K562 (cell line): ENCODE data around the gene RBBP5. TPM values are rescaled to one million over a fixed set of nuclear protein-coding genes. Genes with fewer than 3 reads are reported as not detected.

Experiments used
- BCL6 ChIP-seq: fragments of 250-450 bp; sonication (Bioruptor Pico); IDR thresholded peaks from 2 replicates; pipeline ENCODE4 v1.4.0; 2020
- BHLHE40 ChIP-seq: IDR thresholded peaks from 2 replicates; pipeline ENCODE4 v1.6.1; 2011; ENCODE audit warnings: low read length, improper control_type of control experiment
- EP300 ChIP-seq: IDR thresholded peaks from 2 replicates; pipeline ENCODE4 v1.6.1; 2012; ENCODE audit warnings: low read length, improper control_type of control experiment
- FOXA1 ChIP-seq: fragments of 450-650 bp; IDR thresholded peaks from 2 replicates; pipeline ENCODE4 v1.6.1; 2016; ENCODE audit warnings: mild to moderate bottlenecking, borderline replicate concordance
- FOXJ2 ChIP-seq: fragments of 200-800 bp; sonication (Bioruptor generic); IDR thresholded peaks from 2 replicates; pipeline ENCODE4 v1.6.1; 2016; ENCODE audit warnings: missing genetic modification characterization, missing compliant biosample characterization
- FOXK2 ChIP-seq, 2 experiments: fragments of 450-650 bp; IDR thresholded peaks in 1 of 2; conservative IDR thresholded peaks in 1 of 2; 2 replicates each; pipeline ENCODE4 v1.6.1; 2016; ENCODE audit warnings: low read depth in 2 of 2, mild to moderate bottlenecking in 1 of 2
- KHSRP ChIP-seq: fragments of 450-650 bp; IDR thresholded peaks from 2 replicates; pipeline ENCODE4 v1.6.1; 2017
- NCOA6 ChIP-seq: fragments of 450-650 bp; IDR thresholded peaks from 2 replicates; pipeline ENCODE4 v1.6.1; 2017; ENCODE audit warnings: mild to moderate bottlenecking
- NR2C1 ChIP-seq, 2 experiments: fragments of 450-650 bp; IDR thresholded peaks; 2 replicates each; pipeline ENCODE4 v1.6.1; 2017; ENCODE audit warnings: mild to moderate bottlenecking in 2 of 2, antibody characterized with exemption in 1 of 2, inconsistent platforms in 1 of 2, missing compliant biosample characterization in 1 of 2, missing genetic modification characterization in 1 of 2
- NR4A1 ChIP-seq, 2 experiments: fragments of 250-450 bp in 1 of 2; fragments of 450-650 bp in 1 of 2; sonication (Bioruptor Pico) in 1 of 2; IDR thresholded peaks; 2 replicates each; pipeline versions ENCODE4 v1.4.0 to v1.6.1; 2016 to 2020; ENCODE audit warnings: mild to moderate bottlenecking in 2 of 2, missing compliant biosample characterization in 1 of 2, missing genetic modification characterization in 1 of 2, moderate library complexity in 1 of 2
- RBM14 ChIP-seq: fragments of 200-400 bp; formaldehyde crosslinking; IDR thresholded peaks from 2 replicates; pipeline ENCODE4 v1.6.1; 2018; ENCODE audit warnings: low read depth, mild to moderate bottlenecking, low read length, moderate library complexity, borderline replicate concordance; ENCODE audit not compliant: insufficient read depth
- TAF9B ChIP-seq: fragments of 450-650 bp; IDR thresholded peaks from 2 replicates; pipeline ENCODE4 v1.6.1; 2018; ENCODE audit warnings: mild to moderate bottlenecking; ENCODE audit not compliant: partially characterized antibody
- TCF3 ChIP-seq: sonication (generic); formaldehyde crosslinking; IDR thresholded peaks from 2 replicates; pipeline ENCODE4 v1.4.0; 2020; ENCODE audit warnings: mild to moderate bottlenecking, missing genetic modification reagents
- TCFL5 ChIP-seq: fragments of 250-450 bp; sonication (Bioruptor Pico); conservative IDR thresholded peaks from 2 replicates; pipeline ENCODE4 v1.6.1; 2021; ENCODE audit warnings: mild to moderate bottlenecking, moderate library complexity, matching md5 sums
- TRIM28 ChIP-seq: fragments of 450-650 bp; IDR thresholded peaks from 2 replicates; pipeline ENCODE4 v1.6.1; 2017
- ZNF124 ChIP-seq: sonication (generic); formaldehyde crosslinking; IDR thresholded peaks from 2 replicates; pipeline ENCODE4 v1.8.1; 2022; ENCODE audit warnings: missing genetic modification reagents
- ZNF140 ChIP-seq: fragments of 250-450 bp; sonication (Bioruptor Pico); IDR thresholded peaks from 2 replicates; pipeline ENCODE4 v1.8.0; 2021; ENCODE audit warnings: moderate library complexity, mild to moderate bottlenecking, inconsistent platforms
- ZNF184 ChIP-seq: sonication (generic); formaldehyde crosslinking; IDR thresholded peaks from 2 replicates; pipeline ENCODE4 v1.5.0; 2020; ENCODE audit warnings: missing genetic modification reagents
- ZNF24 ChIP-seq: fragments of 450-650 bp; IDR thresholded peaks from 2 replicates; pipeline ENCODE4 v1.6.1; 2016
- ZNF766 ChIP-seq: fragments of 200-800 bp; sonication (Bioruptor generic); conservative IDR thresholded peaks from 2 replicates; pipeline ENCODE4 v1.6.1; 2016; ENCODE audit warnings: missing genetic modification characterization, missing compliant biosample characterization
- polyA plus RNA-seq, 8 experiments: library from polyadenylated mRNA; depleted of rRNA in 4 of 8; stranded (reverse) in 5 of 8; unstranded in 3 of 8; fragments of >200 nt; fragmentation: Nextera tagmentation in 2 of 8; fragmentation: Illumina TruSeq in 1 of 8; extraction: Ambion mirVana in 2 of 8; extraction: Trizol in 1 of 8; gene quantifications; 2 replicates each; pipeline versions ENCODE4 v1.2.1 to v1.2.3, GENCODE V29; 2011 to 2014; ENCODE audit warnings: inconsistent platforms in 1 of 8, missing spikeins in 1 of 8
- total RNA-seq, 7 experiments: library from RNA; depleted of rRNA in 6 of 7; stranded (reverse); fragments of >200 nt in 6 of 7; fragmentation: Illumina TruSeq in 2 of 7; extraction: Trizol in 2 of 7; gene quantifications; 2 replicates each; pipeline versions ENCODE4 v1.2.1 to v1.2.3, GENCODE V29; 2011 to 2021; ENCODE audit warnings: low replicate concordance in 1 of 7
- TF ChIP-seq, protein P1 (sequence below): fragments of 450-650 bp; IDR thresholded peaks from 2 replicates; pipeline ENCODE4 v1.6.1; 2016; ENCODE audit warnings: antibody characterized with exemption
- TF ChIP-seq, protein P2 (sequence below): fragments of 250-450 bp; sonication (Bioruptor Pico); IDR thresholded peaks from 2 replicates; pipeline ENCODE4 v1.5.0; 2021
- TF ChIP-seq, protein P3 (sequence below): fragments of 450-650 bp; IDR thresholded peaks from 2 replicates; pipeline ENCODE4 v1.6.1; 2017; ENCODE audit warnings: mild to moderate bottlenecking, moderate library complexity
- TF ChIP-seq, protein P4 (sequence below): fragments of 450-650 bp; formaldehyde crosslinking; IDR thresholded peaks from 2 replicates; pipeline ENCODE4 v1.4.0; 2020; ENCODE audit warnings: mild to moderate bottlenecking

RBBP5 gene
- total and polyA plus RNA-seq, 9 of the 15 experiments (the other 6 are each of a cell fraction or from before 2014, with no cell fraction given) = 17.2 to 37.4 (median 28.4) TPM

DNA sequence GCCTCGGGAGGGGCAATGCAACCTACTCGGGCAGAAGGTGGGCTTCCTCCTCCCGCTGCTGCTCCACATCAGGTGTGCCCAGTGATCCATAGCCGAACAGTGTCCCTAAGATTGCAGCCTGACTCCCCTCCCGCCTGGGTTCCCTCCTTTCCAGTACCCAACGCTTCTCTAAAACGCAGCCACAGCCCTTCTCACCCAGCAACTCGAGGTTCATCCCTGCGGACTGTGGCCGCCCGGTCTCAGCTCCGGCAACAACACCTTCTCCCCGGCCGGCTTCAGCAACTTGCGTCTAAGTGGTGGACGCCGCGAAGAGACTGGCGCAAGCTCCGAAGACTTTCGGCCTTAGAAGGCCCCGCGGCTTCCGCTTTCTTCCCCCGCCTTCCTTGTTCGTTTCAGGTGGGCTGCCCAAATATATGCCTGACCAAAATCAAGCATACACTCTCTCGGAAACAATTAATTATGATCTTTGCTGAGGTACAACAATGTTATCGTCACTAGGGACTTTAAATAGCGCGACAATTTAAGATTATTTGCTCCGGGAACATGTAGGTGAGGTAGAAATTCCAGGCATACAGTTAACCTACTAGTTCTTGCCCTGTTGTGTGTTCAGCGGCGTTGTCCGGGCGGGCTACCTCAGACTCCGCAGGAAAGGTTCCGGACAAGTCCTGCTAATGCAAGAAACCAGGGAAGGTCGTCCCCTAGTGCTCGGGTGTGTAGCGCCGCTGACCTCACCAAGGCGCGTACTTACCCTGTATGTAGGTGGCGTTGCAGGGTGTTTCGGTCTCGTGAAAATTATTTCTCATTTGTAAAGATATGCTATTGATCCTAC is at the start of gene RBBP5 (continued):
- TF ChIP-seq, protein P1, sequence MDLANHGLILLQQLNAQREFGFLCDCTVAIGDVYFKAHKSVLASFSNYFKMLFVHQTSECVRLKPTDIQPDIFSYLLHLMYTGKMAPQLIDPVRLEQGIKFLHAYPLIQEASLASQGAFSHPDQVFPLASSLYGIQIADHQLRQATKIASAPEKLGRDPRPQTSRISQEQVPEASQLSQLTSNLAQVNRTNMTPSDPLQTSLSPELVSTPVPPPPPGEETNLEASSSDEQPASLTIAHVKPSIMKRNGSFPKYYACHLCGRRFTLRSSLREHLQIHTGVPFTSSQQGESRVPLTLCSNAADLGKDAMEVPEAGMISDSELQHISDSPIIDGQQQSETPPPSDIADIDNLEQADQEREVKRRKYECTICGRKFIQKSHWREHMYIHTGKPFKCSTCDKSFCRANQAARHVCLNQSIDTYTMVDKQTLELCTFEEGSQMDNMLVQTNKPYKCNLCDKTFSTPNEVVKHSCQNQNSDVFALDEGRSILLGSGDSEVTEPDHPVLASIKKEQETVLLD = peak; percentile 82; the same call in 1 of the 2 replicates
- TF ChIP-seq, protein P2, sequence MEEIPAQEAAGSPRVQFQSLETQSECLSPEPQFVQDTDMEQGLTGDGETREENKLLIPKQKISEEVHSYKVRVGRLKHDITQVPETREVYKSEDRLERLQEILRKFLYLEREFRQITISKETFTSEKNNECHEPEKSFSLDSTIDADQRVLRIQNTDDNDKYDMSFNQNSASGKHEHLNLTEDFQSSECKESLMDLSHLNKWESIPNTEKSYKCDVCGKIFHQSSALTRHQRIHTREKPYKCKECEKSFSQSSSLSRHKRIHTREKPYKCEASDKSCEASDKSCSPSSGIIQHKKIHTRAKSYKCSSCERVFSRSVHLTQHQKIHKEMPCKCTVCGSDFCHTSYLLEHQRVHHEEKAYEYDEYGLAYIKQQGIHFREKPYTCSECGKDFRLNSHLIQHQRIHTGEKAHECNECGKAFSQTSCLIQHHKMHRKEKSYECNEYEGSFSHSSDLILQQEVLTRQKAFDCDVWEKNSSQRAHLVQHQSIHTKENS (CRISPR knock-in tag) = no peak
- TF ChIP-seq ZNF124 (CRISPR knock-in tag) = no peak
- peak; percentile 75 for TF ChIP-seq EP300
- peak; percentile 92 for TF ChIP-seq TAF9B
- peak; percentile 89 for TF ChIP-seq NR2C1 (IDR thresholded peaks at IDR 0.05)
- TF ChIP-seq NR2C1 (tag; IDR thresholded peaks at IDR 0.05) = peak; percentile 95
- TF ChIP-seq, protein P3, sequence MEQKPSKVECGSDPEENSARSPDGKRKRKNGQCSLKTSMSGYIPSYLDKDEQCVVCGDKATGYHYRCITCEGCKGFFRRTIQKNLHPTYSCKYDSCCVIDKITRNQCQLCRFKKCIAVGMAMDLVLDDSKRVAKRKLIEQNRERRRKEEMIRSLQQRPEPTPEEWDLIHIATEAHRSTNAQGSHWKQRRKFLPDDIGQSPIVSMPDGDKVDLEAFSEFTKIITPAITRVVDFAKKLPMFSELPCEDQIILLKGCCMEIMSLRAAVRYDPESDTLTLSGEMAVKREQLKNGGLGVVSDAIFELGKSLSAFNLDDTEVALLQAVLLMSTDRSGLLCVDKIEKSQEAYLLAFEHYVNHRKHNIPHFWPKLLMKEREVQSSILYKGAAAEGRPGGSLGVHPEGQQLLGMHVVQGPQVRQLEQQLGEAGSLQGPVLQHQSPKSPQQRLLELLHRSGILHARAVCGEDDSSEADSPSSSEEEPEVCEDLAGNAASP = no peak
- TF ChIP-seq FOXA1 = no peak
- peak; percentile 85 for TF ChIP-seq ZNF24
- TF ChIP-seq TRIM28 = peak; percentile 90
- TF ChIP-seq NCOA6 = 0 out of 2 replicates have a peak, but pooled peaks have one; percentile 31
- TF ChIP-seq ZNF184 (CRISPR knock-in tag) = no peak
- no peak for TF ChIP-seq BCL6 (CRISPR knock-in tag)
- no peak for TF ChIP-seq ZNF140 (CRISPR knock-in tag)
- TF ChIP-seq KHSRP = no peak
- peak; percentile 97 for TF ChIP-seq FOXJ2 (tag)
- TF ChIP-seq TCF3 (CRISPR knock-in tag) = peak; percentile 56
- peak; percentile 64; the same call in 1 of the 2 replicates for TF ChIP-seq NR4A1 (CRISPR knock-in tag; IDR thresholded peaks at IDR 0.05)
- TF ChIP-seq NR4A1 (tag; IDR thresholded peaks at IDR 0.05) = peak; percentile 94
- peak; percentile 96 for TF ChIP-seq ZNF766
- TF ChIP-seq, protein P4, sequence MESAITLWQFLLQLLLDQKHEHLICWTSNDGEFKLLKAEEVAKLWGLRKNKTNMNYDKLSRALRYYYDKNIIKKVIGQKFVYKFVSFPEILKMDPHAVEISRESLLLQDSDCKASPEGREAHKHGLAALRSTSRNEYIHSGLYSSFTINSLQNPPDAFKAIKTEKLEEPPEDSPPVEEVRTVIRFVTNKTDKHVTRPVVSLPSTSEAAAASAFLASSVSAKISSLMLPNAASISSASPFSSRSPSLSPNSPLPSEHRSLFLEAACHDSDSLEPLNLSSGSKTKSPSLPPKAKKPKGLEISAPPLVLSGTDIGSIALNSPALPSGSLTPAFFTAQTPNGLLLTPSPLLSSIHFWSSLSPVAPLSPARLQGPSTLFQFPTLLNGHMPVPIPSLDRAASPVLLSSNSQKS (CRISPR knock-in tag) = no peak
- no peak for TF ChIP-seq TCFL5 (CRISPR knock-in tag)
- TF ChIP-seq RBM14 = no peak
- peak; percentile 99 to 100 for TF ChIP-seq FOXK2 (conservative IDR thresholded peaks at IDR 0.05 in 1 of 2, IDR thresholded peaks at IDR 0.05 in 1 of 2; ENCODE audit: low read depth in 2 of 2)
- peak; percentile 76 for TF ChIP-seq BHLHE40
